Amygdala (tissue), 56 donors: ENCODE measurements around the gene SIL1.
"Not testable (repeated sequence)": the region's sequence is repeated elsewhere in the genome, so short reads cannot be mapped to it uniquely, and the experiment has no call there.

ENCODE experiments used
- DNase-seq, 56 donors: peaks; one replicate each; lab custom pipeline; 2025; lab: John Stamatoyannopoulos, UW

Gene SIL1

DNA sequence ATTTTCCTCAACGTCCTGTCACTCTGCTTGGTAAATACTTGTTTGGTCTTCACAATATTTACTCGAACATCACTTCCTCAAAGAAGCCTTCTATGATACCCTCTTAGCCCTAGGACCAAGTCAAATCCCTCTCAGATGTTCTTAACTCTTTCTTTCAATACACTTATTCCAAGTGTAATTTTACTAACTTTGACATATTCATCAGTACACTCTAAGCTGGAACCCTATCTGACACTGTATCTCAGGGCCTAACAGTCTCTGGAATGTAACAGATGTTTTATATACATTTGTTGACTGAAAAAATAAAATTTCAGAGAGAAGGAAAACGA, 19.6 kb downstream of the SIL1 start:
- DNase-seq, result no peak

DNA sequence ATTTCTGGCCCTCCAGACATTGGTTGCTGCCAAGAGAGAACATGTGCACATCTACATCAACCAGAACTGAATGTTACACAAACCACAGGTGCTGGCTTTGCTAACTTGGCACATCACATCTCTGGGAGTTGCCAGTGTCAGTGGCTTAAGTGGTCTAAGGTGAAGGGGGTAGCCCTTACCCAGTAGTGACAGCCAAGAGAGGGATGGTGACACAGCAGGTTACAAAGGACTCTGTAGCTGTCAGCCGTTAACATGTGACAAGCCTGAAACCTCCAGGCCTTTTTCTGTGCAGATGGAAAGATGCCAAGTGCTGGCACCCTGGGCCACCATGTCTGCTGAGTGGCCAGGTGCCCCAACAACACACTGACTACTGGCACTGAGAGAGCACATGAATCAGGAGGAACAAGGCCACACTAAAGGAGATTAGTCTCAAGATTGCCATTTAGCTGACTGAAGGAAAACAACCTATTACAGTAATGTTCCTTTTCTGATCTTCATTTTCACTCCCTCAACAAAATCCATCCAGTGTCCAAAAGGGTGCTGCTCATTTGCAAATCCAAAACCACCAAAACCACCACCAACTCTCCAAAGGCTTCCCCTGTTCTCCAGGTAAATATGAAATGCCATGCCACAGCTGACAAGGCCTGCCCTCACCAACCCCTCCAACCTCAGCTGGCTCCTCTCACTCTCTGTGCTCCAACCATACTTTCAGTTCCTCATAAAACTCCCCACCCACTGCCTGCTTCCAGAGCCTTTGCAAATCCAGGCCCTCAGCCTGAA, 20.2 kb downstream of the SIL1 start:
- peak in 9 of 56 donors; percentile 2 to 40 (median 8) for DNase-seq

DNA sequence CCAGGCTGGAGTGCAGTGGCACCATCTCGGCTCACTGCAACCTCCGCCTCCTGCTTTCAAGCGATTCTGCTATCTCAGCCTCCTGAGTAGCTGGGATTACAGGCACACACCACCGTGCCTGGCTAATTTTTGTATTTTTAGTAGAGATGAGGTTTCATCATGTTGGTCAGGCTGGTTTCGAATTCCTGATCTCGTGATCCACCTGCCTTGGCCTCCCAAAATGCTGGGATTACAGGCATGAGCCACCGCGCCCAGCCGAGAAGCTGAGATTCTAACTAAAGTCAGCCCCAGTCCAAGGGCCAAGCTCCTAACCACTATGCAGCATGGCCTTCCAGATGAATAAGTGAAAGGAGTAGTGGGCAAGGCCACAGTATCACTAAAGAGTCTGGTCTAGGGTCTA, 20.9 kb downstream of the SIL1 start:
- not testable (repeated sequence) for DNase-seq

DNA sequence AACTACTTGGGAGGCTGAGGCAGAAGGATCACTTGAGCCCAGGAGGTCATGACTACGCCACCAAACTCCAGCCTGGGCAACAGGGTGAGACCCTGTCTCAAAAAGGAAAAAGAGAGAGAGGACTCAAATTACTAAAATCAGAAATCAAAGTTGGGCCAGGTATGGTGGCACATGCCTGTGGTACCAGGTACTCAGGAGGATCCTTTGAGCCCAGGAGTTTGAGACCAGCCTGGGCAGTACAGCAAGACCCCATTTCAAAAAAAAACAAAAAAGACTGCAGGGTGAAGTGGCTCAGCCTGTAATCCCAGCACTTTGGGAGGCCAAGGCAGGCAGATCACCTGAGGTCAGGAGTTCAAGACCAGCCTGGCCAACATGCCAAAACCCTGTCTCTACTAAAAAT, 23.8 kb downstream of the SIL1 start:
- not testable (repeated sequence) for DNase-seq

DNA sequence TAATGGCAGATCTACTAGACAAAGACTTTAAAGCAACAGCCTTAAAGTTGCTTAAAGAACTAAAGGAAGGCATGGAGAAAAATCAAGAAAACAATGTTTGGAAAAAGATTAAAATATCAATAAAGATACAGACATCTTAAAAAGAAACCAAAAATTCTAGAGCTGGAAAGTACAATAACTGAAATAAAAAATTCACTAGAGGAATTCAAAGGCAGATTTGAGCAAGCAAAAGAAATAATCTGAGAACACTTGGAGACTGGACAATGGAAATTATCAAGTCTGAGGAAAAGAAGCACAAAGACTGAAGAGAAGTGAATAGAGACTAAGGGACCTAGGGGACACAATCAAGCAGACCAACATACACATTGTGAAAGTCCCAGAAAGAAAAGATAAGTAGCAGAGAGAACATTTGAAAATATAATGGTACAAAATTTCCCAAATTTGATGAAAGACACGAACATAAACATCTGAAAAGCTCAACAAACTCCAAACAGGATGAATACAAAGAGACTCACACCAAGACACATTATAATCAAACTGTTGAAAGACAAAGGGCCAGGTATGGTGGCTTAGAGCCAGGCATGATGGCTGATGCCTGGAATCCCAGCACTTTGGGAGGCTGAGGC, 26.3 kb downstream of the SIL1 start:
- DNase-seq, result no peak

DNA sequence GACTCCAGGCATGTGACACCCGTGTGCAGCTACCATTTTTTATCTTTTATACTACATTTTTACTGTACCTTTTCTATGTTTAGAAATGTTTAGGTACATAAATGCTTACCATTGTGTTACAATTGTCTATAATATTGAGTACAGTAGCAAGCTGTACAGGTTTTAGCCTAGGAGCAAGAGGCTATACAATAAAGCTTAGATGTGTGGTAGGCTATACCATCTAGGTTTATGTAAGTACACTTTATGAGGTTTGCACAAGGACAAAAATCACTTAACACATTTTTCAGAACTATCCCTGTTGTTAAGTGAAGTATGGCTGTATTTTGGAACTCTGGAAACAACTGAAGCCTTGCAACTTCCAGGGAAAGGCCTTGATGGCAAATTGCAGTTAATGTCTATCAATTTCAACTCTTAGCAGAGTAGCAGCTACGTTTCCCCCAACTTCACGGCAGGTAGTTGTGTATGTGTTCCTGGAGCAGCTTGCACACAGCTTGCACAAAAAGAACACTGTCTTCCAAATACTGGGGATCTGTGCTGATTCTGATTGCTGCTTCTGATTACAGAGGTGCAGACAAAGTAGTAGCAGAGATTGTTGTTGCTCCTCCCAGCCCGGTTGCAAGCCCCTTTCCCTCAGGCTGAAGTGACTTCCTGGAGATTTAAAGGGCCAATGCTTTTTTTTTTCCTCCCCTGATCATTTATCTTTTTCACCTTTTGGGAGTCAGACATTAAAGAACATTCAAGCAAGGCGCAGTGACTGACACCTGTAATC, 30.0 kb downstream of the SIL1 start:
- DNase-seq, result no peak

DNA sequence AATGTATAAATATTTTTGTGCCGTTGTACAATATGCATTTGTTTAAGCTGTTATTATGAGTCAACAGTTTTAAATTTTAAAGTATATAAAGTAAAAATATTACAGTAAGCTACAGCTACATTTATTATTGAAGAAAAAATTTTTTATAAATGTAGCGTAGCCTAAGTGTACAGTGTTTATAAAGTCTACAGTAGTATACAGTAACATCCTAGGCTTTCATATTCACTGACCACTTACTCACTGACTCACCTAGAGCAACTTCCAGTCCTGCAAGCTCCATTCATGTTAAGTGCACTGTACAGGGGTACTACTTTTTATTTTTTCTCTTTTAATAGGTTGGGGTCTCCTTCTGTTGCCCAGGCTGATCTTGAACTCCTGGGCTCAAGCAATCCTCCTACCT, 30.6 kb downstream of the SIL1 start:
- no peak for DNase-seq

DNA sequence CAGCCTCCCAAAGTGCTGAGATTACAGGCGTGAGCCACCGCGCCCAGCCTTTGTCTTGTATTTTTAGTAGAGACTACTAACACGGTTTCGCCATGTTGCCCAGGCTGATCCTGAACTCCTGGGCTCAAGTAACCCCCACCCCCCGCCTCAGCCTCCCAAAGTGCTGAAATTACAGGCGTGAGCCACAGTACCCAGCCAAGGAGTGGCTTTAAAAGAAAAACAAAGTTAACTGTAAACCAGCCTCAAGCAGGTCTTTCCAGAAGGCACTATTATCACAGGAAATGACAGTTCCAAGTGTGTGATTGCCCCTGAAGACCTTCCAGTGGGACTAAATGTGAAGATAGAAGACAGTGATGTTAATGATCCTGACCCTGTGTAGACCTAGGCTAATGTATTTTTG, 31.1 kb downstream of the SIL1 start:
- no peak for DNase-seq

DNA sequence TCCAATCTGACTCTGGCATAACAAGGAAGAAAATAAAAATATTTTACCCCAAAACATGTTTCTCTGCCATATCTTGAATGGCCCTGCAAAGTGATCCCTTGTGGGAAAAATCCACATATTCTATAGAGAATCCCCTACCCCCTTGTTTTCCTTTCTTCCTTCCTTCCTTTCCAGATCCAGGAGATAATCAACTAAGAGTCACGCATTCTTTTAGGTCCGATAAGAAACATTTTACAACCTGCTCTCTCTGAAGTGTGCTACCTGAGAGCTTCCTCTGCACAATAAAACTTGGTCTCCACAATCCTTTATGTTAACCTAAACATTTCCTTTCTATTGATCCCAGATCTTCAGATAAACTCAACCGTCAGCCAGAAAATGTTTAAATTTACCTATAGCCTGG, 33.3 kb downstream of the SIL1 start:
- DNase-seq, result not testable (repeated sequence)

DNA sequence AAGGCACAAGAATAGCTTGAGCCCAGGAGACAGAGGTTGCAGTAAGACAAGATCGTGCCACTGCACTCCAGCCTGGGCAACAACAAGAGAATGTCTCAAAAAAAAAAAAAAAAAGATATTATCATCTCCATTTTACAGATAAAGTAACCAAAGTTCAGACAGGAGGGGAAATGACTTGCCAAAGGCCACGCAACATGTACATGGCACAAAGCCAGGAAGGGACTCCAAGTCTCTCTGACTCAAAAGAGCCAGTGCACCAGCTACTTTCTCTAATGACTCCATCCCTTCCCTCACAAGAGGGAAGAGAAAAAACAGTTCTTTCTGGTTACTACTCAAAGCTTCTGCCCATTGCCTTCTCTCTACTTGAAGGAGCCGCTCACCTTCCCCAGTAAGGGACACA, 34.1 kb downstream of the SIL1 start:
- DNase-seq, result no peak

DNA sequence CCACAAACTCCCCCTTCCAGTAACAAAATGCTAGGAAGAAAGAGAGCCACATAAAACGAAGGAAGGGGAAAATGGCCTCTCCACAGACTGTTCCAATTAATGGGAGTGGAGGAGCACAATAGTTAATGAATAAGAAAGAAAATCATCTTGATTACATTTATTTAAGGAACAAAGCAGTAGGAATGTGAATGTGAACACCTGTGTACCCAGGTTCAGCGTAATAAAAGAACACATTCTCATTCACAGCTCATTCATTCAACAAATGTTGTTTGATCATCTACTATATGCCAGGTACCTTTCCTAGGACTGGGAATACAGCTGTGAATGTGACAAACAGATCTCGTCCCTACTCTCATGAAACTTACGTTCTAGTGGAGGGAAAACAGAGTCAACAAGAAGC, 35.7 kb downstream of the SIL1 start:
- DNase-seq, result no peak

DNA sequence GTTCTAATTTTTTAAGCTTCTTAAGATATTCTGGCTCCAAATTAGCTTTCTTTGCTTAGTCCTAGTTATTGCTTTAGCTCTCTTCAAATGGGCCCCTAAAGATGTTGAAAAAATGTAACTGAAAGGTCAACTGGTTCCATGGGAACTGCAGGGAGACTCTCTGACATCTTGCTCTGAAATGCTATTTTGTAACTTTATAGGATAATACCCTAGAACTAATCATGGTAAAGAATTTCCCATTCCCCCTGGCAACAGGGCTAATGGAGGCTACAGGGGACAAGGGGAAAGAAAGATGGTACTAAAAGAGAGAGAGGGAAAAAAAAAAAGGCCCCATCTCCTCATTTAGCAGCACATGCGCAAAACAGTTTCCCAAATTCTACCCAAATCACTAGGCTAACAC, 39.4 kb downstream of the SIL1 start:
- no peak for DNase-seq

DNA sequence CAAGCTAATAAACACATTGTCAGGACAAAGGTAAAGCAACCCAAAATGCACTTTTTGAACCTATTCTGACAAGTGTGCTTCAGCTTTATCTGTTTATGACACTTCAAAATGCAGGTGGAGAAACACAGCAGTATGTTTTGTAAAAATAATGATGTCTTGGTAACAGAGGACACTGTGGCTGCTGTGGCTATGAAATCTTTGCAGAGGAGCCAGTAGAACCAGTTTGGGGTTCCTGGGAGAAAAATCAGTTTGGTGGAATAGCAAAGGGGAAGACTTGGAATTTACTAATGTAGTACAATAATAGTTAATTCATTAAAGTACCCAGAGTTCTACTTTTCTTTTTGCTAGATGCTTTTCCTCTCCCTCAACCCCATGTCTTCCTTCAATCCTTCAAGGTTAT, 40.6 kb downstream of the SIL1 start:
- DNase-seq, result no peak

DNA sequence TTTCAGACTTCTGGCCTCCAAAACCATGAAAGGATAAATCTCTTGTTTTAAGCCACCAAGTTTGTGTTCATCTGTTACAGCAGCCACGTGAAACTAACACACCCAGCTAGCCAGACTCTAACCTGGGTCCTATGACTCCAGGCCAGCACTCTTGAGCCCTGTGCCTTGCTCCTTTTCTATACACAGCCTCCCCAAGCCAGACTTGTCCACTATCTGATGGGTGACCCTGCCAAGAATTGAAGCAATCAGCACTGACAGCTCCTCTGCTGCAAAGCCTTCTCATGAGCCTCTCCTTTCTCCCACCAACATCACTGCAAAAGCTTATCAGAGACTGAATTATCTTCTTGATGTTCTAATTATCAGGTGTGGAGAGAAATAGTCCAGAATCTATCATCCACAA, 41.4 kb downstream of the SIL1 start:
- DNase-seq, result no peak

DNA sequence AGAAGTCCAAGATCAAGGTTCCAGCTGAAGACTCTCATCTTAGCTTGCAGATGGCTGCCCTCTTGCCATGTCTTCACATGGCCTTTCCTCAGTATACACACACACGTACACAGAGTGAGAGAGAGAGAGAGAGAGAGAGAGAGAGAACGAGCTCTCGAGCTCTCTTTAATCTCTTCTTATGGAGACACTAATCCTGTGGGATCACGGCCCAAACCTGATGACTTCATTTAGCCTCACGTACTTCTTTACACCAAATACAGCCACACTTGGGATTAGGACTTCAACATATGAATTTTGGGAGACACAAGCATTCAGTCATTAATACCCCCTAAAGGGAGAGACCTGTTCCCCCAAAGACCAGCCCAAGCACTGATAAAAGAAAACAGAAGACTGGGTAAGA, 42.8 kb downstream of the SIL1 start:
- DNase-seq, result no peak

DNA sequence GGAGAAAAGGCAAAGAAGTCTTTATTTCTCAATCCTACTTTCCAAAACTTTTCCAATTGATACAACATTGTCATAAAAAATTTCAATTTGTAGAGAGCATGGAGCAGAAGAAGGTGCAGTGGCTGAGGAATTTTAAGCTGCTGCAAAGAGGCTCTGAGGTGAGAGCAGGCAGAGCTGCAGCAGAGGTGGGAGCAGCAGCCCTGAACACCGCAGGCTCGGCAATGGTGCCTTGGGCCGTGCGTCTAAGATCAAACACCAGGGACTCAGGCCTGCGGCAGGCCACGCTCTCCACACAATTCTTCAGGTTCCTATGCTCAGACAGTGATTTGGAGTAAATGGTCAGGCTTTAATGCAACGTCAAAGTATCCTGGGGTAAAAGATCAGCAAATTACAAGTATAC, 46.3 kb downstream of the SIL1 start:
- no peak for DNase-seq

DNA sequence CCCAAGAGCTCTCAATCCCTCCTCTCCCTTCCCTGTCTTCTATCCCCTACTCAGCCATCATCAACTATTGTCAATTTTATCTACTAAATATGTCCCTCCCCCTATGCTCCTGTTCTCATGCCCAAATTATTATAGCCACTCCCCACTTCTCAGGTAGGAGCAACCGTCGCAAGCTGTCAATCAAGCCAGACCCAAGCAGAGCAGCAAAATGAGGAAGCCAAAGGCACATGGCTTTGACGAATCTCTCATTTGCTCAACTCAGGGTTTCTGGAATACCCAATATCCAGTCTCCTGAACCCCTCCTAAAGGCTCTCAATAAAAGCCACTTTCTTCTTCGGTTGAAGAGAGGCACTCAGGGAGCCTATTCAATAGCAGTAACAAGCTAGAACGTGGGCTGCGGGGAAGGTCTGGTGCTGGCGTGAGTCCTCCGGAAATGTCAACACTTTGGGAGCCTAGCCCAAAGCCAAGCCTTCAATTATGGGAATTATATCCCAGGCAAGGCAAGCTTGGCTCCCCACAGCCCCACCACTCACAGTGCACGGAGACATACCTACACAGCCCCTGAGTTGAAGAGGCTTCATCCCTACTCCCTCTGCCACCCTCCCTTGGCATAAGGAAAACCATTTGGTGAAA, 47.7 kb downstream of the SIL1 start:
- no peak for DNase-seq

DNA sequence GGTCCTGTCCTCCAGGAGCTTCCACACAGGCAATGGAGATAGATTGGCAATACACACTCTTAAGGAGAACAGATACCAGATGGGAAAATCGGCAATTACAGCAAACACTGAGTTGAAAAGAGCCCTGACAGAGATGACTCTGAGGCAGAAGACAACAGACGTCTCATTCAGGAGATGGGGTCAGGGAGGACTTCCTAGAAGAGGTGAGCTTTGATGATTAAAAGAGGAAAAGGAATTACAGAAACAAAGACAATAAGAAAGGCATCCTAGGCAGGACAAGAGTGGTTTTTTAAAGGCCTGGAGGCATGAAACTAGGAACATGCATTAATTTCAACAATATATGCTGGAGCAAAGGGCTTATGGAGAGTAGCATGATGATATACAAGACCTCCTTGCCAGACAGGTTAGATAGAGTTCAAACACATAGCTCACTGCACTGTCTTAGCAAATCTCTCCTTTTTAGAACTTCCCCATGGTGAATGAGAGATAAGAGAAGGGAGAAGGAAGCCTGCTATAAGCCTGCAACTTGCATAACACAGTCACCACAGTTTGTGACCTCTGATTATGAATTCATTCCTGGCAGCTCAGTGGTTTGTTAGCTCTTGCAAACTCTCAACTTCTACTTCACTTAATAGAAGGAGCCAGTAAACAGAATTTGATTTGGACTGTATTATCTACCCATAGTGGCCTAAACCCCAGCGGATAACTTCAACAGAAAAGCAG, 48.5 kb downstream of the SIL1 start:
- DNase-seq, result no peak

DNA sequence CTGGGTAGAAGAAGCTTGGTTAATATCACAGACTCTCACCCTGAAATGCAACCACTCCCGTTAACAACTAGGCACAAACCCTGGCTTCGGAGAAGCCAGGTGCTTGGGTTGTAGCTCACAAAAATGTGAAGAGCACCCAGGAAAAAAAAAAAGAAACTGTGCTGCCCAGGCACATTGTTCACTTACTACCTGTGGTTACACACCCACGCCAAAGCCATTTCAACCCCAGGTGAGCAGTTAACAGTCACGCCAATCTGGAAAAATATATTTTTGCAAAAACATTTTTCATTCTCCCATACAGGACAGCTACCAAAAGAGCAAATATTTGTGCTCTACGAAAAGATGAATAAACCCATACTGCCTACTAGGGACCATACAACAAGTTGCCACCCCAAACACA, 49.2 kb downstream of the SIL1 start:
- no peak for DNase-seq

DNA sequence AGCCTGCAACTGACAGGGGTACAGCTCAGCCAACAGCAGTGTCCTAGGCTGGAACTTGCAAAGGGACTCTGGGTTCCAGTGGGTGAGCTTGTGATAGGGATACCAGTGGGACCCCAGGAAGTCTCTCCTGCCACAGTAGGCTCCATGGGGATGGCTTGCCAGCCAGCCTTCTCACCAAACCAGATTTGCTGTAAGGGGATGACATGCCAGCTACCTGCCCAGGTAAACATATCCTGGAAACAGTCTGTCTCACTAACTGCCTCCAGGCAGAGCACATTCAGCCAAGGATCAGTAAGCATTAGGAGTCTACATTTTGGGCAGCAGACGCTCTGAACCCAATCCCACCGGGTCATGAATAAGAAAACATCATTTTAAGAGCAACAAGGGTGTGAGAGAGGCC, 49.9 kb downstream of the SIL1 start:
- no peak for DNase-seq
